Stomach smooth muscle (tissue), 2 donors: ENCODE results near the gene C1QTNF5.

Source experiments
- H3K27ac ChIP-seq: one replicate; pipeline ENCODE4 v1.7.0; 2013; ENCODE audit warnings: mild to moderate bottlenecking, low read length, inconsistent platforms
- H3K27me3 ChIP-seq, 2 donors: one replicate each; pipeline ENCODE4 v1.7.0; 2013; ENCODE audit warnings: low read length in 2 of 2; ENCODE audit not compliant: insufficient read depth in 2 of 2, control insufficient read depth in 1 of 2
- H3K36me3 ChIP-seq, 2 donors: one replicate each; pipeline ENCODE4 v1.7.0; 2013; ENCODE audit warnings: low read length in 2 of 2; ENCODE audit not compliant: control insufficient read depth in 2 of 2, insufficient read depth in 2 of 2
- H3K4me1 ChIP-seq: one replicate; pipeline ENCODE4 v1.7.0; 2013; ENCODE audit warnings: low read length; ENCODE audit not compliant: control insufficient read depth, insufficient read depth
- H3K4me3 ChIP-seq, 2 donors: one replicate each; pipeline ENCODE4 v1.7.0; 2013; ENCODE audit warnings: low read length in 2 of 2
- H3K9ac ChIP-seq, 2 donors: one replicate each; pipeline ENCODE4 v1.7.0; 2013; ENCODE audit warnings: low read length in 2 of 2, mild to moderate bottlenecking in 1 of 2
- H3K9me3 ChIP-seq, 2 donors: one replicate each; pipeline ENCODE4 v1.7.0; 2013; ENCODE audit warnings: low read length in 2 of 2; ENCODE audit not compliant: control insufficient read depth in 2 of 2
- donor health status: healthy.
- donor health status: Pancreatic carcinoma.

Gene C1QTNF5

DNA sequence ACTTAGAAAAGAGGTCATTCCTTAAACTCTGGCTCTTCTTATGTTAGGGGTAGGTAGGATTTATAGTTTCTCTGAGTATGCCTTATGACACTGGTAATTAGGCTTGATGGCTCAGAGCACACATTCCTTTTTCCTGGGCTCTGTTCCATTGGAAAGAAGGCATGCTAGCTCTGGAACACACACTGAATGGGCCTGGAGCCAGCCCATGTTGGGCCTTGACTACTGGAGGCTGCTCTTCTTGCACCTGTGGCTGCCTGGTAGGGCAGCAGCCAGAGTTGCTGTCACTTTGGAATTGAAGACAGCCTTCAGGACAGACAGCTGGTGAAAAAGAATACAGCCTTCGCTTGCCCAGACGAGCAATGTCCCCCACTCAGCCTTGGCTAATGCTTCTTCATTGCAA, 42.0 kb downstream of the C1QTNF5 start:
- Histone ChIP-seq H3K4me1 (peaks cover 38% of the 10 kb centered on the region), H3K9me3 (no peaks in the 10 kb centered on the region), H3K4me3 (no peak overlapping the region), H3K27me3 (no peaks in the 10 kb centered on the region), H3K9ac (no peak overlapping the region), H3K36me3 (peaks cover 18 to 29% of the 10 kb centered on the region in 2 donors), H3K27ac (peak overlapping the region; percentile 77)

DNA sequence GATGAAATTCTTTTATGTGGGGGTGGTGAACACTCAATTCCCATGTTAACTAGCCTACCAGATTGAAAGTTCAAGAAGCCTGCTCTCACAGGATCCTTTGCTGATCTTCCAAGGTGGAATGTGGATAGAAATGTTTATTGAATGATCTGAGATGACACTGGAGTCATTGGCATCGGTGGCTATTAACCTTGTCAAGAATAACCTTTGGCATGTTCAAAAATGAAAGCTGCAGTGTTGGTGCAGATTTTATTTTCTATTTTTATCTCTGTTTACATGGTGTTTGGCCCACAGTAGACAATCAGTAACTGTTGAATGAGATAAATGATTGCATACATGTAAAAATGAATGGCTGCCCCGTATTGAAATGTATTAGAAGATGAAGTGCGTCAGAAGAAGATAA, 42.7 kb downstream of the C1QTNF5 start:
- H3K9me3 ChIP-seq = no peaks in the 10 kb centered on the region
- peaks cover 38% of the 10 kb centered on the region for H3K4me1 ChIP-seq
- no peak overlapping the region for H3K4me3 ChIP-seq
- no peak overlapping the region for H3K9ac ChIP-seq
- peaks cover 16 to 24% of the 10 kb centered on the region in 2 donors for H3K36me3 ChIP-seq
- no peaks in the 10 kb centered on the region for H3K27me3 ChIP-seq
- peak overlapping the region; percentile 77 for H3K27ac ChIP-seq

DNA sequence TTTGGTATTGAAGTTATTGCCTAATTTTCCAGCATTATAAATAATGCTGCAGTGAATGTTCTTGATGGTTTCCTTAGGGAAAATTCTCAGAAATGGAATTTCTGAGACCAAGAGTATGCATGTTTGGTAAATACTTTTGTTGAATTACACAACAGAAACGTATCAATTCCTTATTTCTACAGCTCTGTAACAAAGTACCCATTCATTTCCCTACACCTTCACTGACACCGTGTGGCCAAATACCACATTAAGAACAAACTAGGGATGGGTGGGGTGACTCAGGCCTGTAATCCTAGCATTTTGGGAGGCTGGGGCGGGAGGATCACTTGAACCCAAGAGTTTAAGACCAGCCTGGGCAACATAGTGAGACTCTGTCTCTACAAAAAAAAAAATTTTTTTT, 45.5 kb downstream of the C1QTNF5 start:
- Histone ChIP-seq H3K9ac (no peak overlapping the region), H3K9me3 (peaks cover 0 to 4% of the 10 kb centered on the region in 2 donors), H3K4me3 (no peak overlapping the region), H3K4me1 (peaks cover 24% of the 10 kb centered on the region), H3K27me3 (no peaks in the 10 kb centered on the region), H3K36me3 (peaks cover 13 to 21% of the 10 kb centered on the region in 2 donors), H3K27ac (no peak overlapping the region)

DNA sequence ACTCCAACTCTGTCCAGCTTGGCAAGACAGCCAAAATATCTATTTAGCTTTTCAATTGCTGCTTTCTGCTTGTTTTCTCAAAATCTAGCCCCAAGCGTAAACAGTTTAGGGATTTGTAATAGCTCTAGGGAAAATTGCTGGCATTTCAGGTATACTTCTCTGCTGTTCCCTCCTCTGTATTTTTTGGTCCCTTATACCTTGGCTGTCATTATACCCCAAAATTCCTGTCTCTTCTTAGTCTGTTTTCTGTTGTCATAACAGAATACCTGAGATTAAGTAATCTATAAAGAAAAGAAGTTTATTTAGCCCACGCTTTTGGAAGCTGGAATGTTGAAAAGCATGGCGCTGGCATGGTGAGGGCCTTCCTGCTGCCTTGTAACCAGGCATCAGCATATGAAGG, 47.2 kb downstream of the C1QTNF5 start:
- H3K27me3 ChIP-seq = no peaks in the 10 kb centered on the region
- H3K9me3 ChIP-seq = peaks cover 0 to 4% of the 10 kb centered on the region in 2 donors
- no peak overlapping the region for H3K9ac ChIP-seq
- no peak overlapping the region for H3K4me3 ChIP-seq
- H3K27ac ChIP-seq = no peak overlapping the region
- peaks cover 8% of the 10 kb centered on the region for H3K4me1 ChIP-seq
- peaks cover 8 to 12% of the 10 kb centered on the region in 2 donors for H3K36me3 ChIP-seq

DNA sequence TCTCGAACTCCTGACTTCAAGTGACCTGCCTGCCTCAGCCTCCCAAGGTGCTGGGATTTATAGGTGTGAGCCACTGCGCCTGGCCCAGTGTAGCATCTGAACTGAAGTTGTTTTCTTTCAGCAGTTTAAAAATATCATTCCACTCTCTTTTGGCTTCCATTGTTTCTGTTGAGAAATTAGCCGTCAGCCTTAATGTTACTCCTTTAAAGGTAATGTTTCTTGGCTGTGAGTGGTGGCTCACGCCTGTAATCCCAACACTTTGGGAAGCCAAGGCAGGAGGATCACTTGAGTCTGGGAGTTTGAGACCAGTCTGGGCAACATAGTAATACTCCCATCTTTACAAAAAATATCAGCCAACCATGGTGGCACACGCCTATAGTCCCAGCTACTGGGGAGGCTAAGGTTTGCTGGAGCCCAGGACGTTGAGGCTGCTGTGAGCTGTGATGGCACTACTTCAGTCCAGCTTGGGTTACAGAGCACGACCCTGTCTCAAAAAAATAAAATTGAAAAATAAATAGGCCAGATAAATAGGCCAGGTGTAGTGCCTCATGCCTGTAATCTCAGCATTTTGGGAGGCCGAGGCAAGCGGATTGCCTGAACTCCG, 49.7 kb downstream of the C1QTNF5 start:
- Histone ChIP-seq H3K9ac (no peak overlapping the region), H3K9me3 (peaks cover 0 to 4% of the 10 kb centered on the region in 2 donors), H3K4me1 (no peaks in the 10 kb centered on the region), H3K27ac (no peak overlapping the region), H3K4me3 (no peak overlapping the region), H3K27me3 (no peaks in the 10 kb centered on the region), H3K36me3 (peaks cover 6 to 11% of the 10 kb centered on the region in 2 donors)
